GM19099 (cell line): ENCODE results near the gene UMPS.

ENCODE experiments used
- POLR2A ChIP-seq: IDR thresholded peaks from 3 replicates; pipeline ENCODE4 v1.6.1; 2011; ENCODE audit warnings: low read depth; ENCODE audit not compliant: insufficient read length; ENCODE audit errors: extremely low read depth

UMPS gene

DNA sequence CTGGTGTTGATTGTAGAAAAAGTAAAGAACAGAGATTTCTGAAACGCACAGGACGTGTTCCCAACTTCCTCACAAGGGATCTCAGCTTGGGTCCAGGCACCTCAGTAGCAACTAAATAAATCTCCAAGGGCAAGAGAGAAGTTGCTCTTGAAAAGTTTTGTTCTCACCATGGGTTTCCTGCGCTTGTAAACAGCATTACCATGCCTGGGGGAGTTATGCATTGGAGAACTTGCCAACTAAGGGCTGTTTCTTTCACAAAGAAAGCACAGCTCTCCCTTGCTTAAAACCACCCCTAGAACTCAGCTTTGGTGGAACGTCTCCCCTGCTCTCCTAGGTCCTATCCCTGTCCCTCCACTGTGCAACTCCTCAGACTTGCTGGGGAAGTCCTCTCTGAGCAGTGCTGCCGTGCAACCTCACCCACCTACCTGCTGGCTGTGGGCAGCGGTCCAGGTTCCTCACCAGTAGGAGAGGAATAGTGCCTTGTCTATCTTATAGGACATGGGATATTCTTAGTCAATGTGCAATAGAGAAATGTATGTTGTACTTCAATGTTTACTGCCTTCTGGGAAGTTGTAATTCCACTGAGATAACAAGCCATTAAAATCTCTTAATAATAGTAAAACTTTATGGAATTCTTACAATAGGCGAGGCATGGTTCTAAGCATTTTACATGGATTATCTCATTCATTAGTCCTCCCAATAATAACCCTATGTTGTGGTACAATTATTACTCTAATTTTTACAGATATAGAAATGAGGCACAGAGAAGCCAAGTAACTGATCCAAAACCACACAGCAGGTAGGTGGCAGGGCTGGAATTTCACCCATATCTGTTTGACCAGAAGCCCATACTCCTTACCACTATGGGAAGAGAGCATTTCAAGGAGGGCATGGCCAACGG lies 51.5 kb downstream of the UMPS start:
- no peak for TF ChIP-seq POLR2A

DNA sequence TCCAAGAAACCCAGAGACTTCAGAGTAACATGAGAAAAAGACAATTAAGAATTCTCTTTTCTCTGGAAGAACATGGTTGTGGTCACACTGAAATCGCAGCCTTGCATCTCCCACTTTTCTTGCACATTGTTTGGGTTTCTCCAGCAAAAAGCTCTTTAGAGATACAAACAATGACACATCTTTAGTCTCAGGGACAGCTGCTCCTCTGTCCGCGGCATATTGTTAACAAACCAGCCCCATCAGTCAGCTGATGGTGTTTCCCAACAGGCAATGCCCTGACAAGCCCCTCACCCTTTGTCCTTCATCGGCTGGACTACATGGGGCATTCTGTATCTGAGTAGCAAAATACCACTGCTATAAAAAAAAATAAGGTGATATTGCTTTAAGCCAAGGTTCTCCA lies 53.4 kb downstream of the UMPS start:
- no peak for TF ChIP-seq POLR2A

DNA sequence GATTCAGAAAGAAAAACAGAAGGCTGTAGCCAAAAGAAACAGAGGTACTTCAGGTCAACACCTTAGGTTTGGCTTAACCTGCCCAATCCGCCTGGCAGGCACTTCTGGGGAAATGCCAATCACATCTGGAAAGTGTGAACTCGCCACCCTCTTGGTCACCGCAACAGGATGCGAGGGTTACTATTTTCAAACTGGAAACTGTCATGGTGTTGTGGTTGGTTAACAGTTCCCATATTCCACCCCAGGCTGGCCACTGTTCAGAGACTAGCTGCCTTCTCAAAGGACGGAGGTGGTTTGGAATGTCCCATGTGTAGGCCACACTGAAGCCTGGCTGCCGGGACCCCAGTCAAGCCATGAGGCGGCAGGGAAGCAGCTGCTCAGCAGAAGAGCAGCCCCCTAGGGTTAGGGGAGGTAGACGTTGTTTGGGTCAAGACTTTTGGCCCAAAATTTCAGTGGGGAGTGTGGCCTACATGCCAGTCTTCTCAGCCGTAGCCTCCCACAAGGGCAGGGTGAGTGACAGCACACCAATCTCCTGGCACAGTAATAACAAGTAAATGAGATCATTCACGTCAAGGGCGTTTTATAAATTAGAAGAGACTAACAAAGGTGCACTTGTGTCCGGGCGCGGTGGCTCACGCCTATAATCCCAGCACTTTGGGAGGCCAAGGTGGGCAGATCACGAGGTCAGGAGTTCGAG lies 54.6 kb downstream of the UMPS start:
- no peak for TF ChIP-seq POLR2A

- TF ChIP-seq POLR2A = no peak
Measured at GRCh38 chr3:124785973-124786372, 55.7 kb downstream of the UMPS start.

DNA sequence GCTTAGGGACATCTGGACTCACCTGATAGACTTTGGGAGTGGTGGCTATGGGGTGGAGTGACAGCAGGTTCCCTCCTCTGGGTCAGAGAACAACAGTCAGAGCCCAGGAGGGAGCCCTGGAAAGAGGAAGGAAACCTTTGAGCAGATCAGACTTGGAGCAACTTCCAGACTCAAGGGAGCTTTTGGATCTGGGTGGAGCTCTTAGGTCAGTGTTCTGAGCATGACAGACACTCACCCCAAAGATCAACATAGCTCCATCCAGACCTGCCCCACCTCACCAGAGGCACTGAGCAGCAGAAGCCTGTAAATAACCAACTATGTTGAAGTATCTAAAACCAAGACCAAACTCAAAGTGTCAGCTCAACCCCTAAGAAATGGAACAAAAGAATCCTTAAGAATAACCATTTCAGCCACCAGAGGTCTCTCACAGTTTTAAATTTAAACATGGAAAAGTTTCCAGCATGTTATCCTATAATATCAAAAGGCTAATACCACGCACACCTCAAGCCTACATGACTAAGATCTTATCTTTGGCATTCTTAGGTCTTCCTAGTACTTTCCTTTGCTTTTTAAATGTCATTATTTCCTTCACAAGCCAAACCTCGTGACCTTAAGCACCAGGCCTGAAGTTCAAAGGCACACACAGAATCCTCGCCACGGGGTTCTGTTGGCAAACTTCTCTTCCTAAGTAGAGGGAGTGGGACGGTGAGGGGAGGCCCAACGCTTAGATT lies 56.4 kb downstream of the UMPS start:
- TF ChIP-seq POLR2A = no peak

DNA sequence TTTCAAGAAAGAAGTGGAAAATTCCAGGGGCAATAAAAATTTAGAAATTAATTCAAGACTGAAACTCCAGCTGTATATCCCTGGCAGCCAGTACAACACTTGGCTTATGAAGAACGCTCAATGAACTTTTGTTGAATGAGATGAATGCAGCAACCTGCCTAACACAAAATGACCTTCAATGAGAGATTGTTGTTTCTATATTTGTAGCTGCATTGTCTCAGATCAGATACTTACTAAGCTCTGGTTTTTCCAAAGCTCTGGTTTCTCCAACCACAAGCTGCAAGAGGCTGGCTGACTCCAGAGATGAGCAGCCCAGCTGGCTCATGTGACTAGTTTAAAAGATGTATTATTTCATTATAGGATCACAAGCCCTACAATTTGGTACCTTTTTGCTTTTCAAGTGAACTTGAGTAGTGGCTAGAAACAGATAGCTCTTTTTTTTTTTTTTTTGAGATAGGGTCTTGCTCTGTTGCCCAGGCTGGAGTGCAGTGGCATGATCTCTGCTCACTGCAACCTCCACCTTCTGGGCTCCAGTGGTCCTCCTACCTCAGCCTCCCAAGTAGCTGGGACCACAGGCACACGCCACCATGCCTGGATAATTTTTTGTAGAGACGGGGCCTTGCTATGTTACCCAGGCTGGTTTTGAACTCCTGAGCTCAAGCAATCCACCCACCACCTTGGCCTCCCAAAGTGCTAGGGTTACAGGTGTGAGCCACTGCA lies 57.4 kb downstream of the UMPS start:
- no peak for TF ChIP-seq POLR2A

DNA sequence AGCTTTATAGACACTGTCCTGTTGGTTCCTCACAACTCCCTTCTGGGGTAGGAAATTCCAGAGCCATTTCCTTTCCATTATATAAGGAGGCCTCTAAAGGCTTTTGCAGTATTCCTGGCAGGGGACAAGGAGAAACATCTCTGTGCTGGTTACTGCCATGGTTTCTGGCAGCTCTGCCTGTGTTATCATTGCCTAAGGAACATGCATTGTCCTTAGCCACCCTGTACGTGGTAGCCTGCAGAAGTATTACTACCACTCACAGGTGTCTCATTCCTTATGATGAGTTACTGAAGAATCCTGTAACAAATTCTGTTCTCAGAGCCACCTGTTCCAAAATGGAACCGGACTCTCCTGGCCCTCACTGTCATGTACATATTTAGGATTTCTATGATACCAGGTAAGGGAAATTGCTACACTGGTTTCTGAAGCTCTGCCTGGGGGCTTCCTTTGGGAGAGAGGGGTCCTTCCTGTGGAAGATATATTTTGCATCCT lies 58.0 kb downstream of the UMPS start:
- no peak for TF ChIP-seq POLR2A

DNA sequence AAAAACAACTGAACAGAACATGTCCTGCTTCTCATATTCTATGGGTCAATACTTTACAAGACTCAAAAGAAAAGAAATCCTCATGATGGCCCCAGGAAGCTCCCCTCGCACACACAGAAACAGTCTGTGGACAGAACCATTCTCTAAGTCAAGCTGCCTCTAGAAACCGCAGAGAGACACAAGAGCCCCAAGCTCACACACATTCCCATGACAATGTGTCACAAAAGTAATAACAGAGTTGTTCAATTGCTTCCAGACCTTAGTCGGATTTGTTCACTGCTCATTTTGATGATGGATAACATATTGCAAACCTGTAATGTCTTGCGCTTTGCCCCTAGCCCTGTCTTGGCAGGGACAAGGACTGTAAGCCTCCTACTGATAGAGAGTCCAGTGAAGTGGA lies 60.9 kb downstream of the UMPS start:
- no peak for TF ChIP-seq POLR2A

DNA sequence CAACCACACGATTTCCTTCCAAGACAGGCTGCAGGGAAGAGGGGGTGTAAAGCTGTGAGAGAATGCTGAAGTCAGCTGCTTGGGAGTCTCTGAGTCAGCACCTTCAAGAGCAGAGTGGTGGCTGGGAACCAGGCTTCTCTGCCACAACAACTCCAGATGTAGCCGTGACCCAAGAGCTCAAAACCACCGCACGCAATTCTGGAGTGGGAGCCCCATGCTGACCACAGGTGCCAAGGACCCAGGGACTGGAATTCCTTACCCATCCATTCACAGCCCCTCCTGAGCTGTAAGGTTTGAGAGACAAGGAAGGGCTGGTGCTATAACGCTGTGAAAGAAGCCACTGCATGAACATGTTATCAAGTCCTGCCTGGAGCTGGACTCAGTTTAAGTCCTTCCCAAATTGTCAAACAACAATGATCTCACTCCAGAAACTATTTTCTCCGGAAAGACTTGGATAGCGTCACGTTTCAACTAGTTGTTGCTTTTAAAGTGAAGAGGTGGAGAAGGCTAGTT lies 61.4 kb downstream of the UMPS start:
- TF ChIP-seq POLR2A = no peak

GRCh38 chr3:124792341-124793040 lies 62.2 kb downstream of the UMPS start:
- TF ChIP-seq POLR2A = no peak

DNA sequence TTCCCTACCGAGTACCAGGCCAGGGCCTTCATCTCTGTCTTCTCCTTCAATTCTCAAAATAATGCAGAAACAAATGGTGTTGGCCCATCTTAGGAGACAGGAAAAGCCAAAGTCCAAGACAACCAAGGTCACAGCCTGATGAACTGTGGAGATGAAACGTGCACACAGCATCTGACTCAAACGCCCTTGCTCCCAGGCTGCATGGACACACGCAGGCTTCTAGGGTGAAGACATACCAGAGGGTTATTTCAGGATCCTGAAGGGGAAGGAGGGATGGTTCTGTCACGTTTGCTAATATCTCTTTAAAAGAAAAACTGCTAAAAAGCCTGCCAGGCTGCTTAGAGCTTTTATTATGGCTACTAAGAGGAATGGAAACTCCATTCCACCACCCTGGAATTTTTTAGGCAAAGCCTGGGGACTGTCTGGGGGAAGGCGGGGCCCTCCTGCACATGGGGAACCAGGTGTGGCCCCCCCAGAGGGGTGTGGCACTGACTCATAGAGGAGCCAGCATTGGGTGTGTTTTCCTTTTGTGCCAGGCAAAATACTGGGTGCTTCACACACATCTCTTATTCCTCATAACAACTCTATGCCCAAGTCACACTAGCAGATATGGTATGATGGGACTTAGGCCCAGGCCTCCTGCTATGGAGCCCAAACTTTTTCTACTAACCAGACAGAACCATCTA lies 62.9 kb downstream of the UMPS start:
- no peak for TF ChIP-seq POLR2A

DNA sequence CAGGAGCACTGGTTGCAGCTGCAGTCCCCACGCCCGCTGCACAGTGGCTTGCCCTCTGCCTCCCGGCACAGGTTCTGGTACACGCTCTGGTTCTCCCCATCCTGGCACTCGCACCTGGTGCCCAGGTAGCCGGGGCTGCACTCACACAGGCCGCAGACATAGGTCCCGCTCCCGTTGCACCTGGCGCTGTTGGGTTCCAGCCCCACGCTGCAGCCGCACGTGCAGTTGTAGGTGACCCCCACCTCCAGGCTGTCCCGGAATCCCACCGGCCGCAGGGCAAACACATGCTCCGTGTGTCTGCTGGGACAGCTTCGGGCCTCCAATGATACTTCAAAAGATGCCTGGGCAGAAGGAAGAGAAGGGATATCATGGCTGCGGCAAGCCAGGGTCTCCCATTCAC lies 66.2 kb downstream of the UMPS start:
- TF ChIP-seq POLR2A = no peak

- no peak for TF ChIP-seq POLR2A
Measured at GRCh38 chr3:124797426-124797945, 67.2 kb downstream of the UMPS start.
